Kidney epithelial cell (primary cell): ENCODE data around the gene DCXR. TPM values are rescaled to one million over a fixed set of nuclear protein-coding genes. Genes with fewer than 3 reads are reported as not detected.

Source experiments
- DNase-seq: peaks from one replicate; pipeline ENCODE4 v3.0.0-alpha.2; 2010; ENCODE audit warnings: low read depth
- H3K27me3 ChIP-seq: 2 replicates; pipeline ENCODE4 v1.6.0; 2011; ENCODE audit warnings: low read length; ENCODE audit not compliant: control insufficient read depth, insufficient read depth
- H3K36me3 ChIP-seq: 2 replicates; pipeline ENCODE4 v1.5.1; 2011; ENCODE audit warnings: low read length; ENCODE audit not compliant: control insufficient read depth, insufficient read depth
- H3K4me3 ChIP-seq: 2 replicates; pipeline ENCODE4 v1.5.1; 2011; ENCODE audit warnings: low read depth, mild to moderate bottlenecking, control low read depth, low read length
- CTCF ChIP-seq: IDR thresholded peaks from 2 replicates; pipeline ENCODE4 v1.5.1; 2011; ENCODE audit warnings: mild to moderate bottlenecking, moderate library complexity, low read length, control low read depth, inconsistent platforms; ENCODE audit not compliant: insufficient read depth, poor library complexity, severe bottlenecking
- total RNA-seq: library from RNA; depleted of rRNA; stranded (reverse); fragments of >200 nt; gene quantifications from 2 replicates; pipeline ENCODE4 v1.2.3, GENCODE V29; 2015

The DCXR gene
- total RNA-seq, 1 donor from 2014 or later: 70.8 TPM

- no peak for DNase-seq
- TF ChIP-seq CTCF: no peak
Observed at GRCh38 chr17:81994593-81995462, 42.7 kb downstream of the DCXR start.

GRCh38 chr17:81993729-81994592 lies 43.5 kb downstream of the DCXR start:
- no peak for TF ChIP-seq CTCF
- Histone ChIP-seq H3K27me3 (no peaks in the 10 kb centered on the region), H3K4me3 (no peak overlapping the region), H3K36me3 (peaks cover 4% of the 10 kb centered on the region)
- no peak for DNase-seq

More at GRCh38 chr17:81994593-81995462, 42.7 kb downstream of the DCXR start:
- Histone ChIP-seq H3K4me3 (no peak overlapping the region), H3K27me3 (no peaks in the 10 kb centered on the region), H3K36me3 (peaks cover 1% of the 10 kb centered on the region)

- TF ChIP-seq CTCF: no peak
Observed at GRCh38 chr17:81992306-81993102, 45.0 kb downstream of the DCXR start.

GRCh38 chr17:81991684-81992305 lies 45.7 kb downstream of the DCXR start:
- Histone ChIP-seq H3K4me3 (no peak overlapping the region), H3K36me3 (peaks cover 4% of the 10 kb centered on the region), H3K27me3 (no peaks in the 10 kb centered on the region)
- TF ChIP-seq CTCF: no peak
- peak; percentile 44 for DNase-seq

More at GRCh38 chr17:81992306-81993102, 45.0 kb downstream of the DCXR start:
- no peak for DNase-seq
- no peak overlapping the region for H3K4me3 ChIP-seq
- H3K36me3 ChIP-seq: peaks cover 4% of the 10 kb centered on the region
- no peaks in the 10 kb centered on the region for H3K27me3 ChIP-seq
